DND-41 (cell line): ENCODE results near the gene CCNY.

Experiments used
- ATAC-seq: fragments of 200-7000 bp; cut with Tn5 transposase; 3 replicates; pipeline ENCODE4 v1.9.1; 2021; ENCODE audit warnings: low read depth; ENCODE audit not compliant: insufficient read depth
- DNase-seq: peaks from one replicate; pipeline ENCODE4 v3.0.0-alpha.2; 2020
- H2AFZ ChIP-seq: 2 replicates; pipeline ENCODE4 v1.6.0; 2012; ENCODE audit warnings: low read depth, low read length
- H3K27ac ChIP-seq: 2 replicates; pipeline ENCODE4 v1.5.1; 2012; ENCODE audit warnings: low read length, inconsistent platforms
- H3K27me3 ChIP-seq: fragments of 200-600 bp; sonication (generic); 2 replicates; pipeline ENCODE4 v1.6.0; 2012; ENCODE audit warnings: low read length, mild to moderate bottlenecking, inconsistent platforms; ENCODE audit not compliant: insufficient read depth, poor library complexity
- H3K36me3 ChIP-seq: 2 replicates; pipeline ENCODE4 v1.5.1; 2012; ENCODE audit warnings: low read length, inconsistent platforms; ENCODE audit not compliant: insufficient read depth
- H3K4me1 ChIP-seq: 2 replicates; pipeline ENCODE4 v1.5.1; 2012; ENCODE audit warnings: mild to moderate bottlenecking, low read length; ENCODE audit not compliant: insufficient read depth
- H3K4me2 ChIP-seq: 2 replicates; pipeline ENCODE4 v1.6.0; 2012; ENCODE audit warnings: mild to moderate bottlenecking, moderate library complexity, low read length, inconsistent platforms; ENCODE audit not compliant: insufficient read depth
- H3K4me3 ChIP-seq, 2 experiments: fragments of 200-600 bp in 1 of 2; shearing (Covaris generic) in 1 of 2; 2 replicates each; pipeline ENCODE4 v1.5.1; 2012 to 2016; ENCODE audit warnings: inconsistent platforms in 2 of 2, low read length in 2 of 2, mild to moderate bottlenecking in 2 of 2, low read depth in 1 of 2, moderate library complexity in 1 of 2
- H3K79me2 ChIP-seq: 2 replicates; pipeline ENCODE4 v1.6.0; 2012; ENCODE audit warnings: low read length, inconsistent platforms; ENCODE audit not compliant: insufficient read depth
- H3K9ac ChIP-seq: 2 replicates; pipeline ENCODE4 v1.6.0; 2012; ENCODE audit warnings: low read depth, mild to moderate bottlenecking, inconsistent platforms, low read length, moderate library complexity
- H3K9me3 ChIP-seq: 2 replicates; pipeline ENCODE4 v1.5.1; 2012; ENCODE audit warnings: low read length, moderate library complexity, mild to moderate bottlenecking, inconsistent platforms; ENCODE audit not compliant: insufficient read depth, severe bottlenecking
- H4K20me1 ChIP-seq: 2 replicates; pipeline ENCODE4 v1.6.0; 2012; ENCODE audit warnings: low read length; ENCODE audit not compliant: insufficient read depth
- EZH2 ChIP-seq: IDR thresholded peaks from 3 replicates; pipeline ENCODE4 v1.6.1; 2012; ENCODE audit warnings: borderline replicate concordance, low read depth, mild to moderate bottlenecking, moderate library complexity, low read length, inconsistent platforms; ENCODE audit not compliant: severe bottlenecking
- TF ChIP-seq, protein P1 (sequence below): IDR thresholded peaks from 2 replicates; pipeline ENCODE4 v1.5.1; 2012; ENCODE audit warnings: borderline replicate concordance, low read length, moderate library complexity, mild to moderate bottlenecking; ENCODE audit not compliant: poor library complexity, severe bottlenecking; ENCODE audit errors: extremely low read depth

Gene CCNY

DNA sequence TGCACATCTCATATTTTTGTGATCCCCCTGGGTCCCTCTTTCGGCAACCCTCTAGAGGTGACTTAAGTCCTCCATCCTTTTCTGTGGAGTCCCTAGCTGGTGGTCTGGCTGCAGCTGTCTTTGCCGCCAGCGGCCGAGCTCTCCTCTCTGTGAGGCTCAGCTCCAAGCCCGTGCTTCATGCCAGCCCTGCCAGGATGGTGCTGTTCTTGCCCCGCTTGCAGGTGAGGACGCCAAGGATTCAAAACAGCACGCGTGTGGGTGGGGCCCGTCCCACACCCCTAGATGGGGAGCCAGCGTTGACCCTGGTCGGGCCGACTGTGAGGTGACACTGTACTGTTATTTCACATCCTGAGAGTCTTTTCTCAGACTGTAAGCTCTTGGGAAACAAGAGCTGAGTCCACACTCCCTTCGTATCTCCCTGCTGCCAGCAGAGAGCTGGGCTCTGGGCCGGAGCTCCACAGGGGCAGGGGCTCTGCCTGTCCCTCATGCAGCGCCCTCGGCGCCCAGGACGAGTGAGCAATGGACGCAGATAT is 232.2 kb downstream of the CCNY start:
- Histone ChIP-seq H3K36me3 (peaks cover 36% of the 10 kb centered on the region), H3K9ac (no peak overlapping the region), H3K4me3 (no peak overlapping the region), H4K20me1 (peaks cover 3% of the 10 kb centered on the region; the same call in 1 of the 2 replicates), H3K4me1 (peaks cover 9% of the 10 kb centered on the region), H3K79me2 (no peaks in the 10 kb centered on the region), H3K27me3 (no peaks in the 10 kb centered on the region), H3K4me2 (no peak overlapping the region), H3K9me3 (no peaks in the 10 kb centered on the region), H3K27ac (no peak overlapping the region), H2AFZ (no peak overlapping the region)
- TF ChIP-seq, protein P1, sequence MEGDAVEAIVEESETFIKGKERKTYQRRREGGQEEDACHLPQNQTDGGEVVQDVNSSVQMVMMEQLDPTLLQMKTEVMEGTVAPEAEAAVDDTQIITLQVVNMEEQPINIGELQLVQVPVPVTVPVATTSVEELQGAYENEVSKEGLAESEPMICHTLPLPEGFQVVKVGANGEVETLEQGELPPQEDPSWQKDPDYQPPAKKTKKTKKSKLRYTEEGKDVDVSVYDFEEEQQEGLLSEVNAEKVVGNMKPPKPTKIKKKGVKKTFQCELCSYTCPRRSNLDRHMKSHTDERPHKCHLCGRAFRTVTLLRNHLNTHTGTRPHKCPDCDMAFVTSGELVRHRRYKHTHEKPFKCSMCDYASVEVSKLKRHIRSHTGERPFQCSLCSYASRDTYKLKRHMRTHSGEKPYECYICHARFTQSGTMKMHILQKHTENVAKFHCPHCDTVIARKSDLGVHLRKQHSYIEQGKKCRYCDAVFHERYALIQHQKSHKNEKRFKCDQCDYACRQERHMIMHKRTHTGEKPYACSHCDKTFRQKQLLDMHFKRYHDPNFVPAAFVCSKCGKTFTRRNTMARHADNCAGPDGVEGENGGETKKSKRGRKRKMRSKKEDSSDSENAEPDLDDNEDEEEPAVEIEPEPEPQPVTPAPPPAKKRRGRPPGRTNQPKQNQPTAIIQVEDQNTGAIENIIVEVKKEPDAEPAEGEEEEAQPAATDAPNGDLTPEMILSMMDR = no peak
- TF ChIP-seq EZH2 = no peak
- no peak for ATAC-seq
- DNase-seq = no peak

DNA sequence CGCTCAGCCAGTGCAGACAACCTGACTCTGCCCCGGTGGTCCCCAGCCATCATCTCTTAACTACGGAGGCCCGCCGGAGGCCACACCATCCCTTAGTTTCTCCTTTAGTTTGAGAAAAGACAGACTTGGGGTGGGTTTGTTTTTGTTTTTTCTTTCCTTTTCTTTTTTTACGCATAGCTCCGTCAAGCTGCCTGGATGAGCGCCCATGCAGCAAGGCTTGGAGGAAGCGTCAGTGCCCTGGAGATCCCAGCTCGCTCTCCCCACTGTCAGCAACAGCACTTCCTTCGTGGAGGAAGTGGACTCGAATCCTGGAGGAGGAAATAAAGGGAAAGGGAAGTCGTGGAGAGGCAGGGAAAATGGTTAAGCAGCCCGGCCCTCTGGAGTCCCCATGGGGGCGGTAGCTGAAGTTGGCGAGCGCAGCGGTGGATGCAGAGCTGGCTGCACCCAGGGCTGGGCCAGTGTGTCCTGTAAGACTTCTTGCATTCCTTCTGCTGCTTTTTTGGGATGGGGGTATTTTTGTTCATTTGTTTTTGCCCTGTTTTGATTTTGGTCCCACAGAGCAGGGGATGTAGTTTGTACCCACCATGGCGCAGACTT is 232.9 kb downstream of the CCNY start:
- no peak for ATAC-seq
- no peak for DNase-seq
- no peak overlapping the region for H3K27ac ChIP-seq
- H3K79me2 ChIP-seq = no peaks in the 10 kb centered on the region
- peaks cover 8% of the 10 kb centered on the region for H3K4me1 ChIP-seq
- no peak overlapping the region for H3K9ac ChIP-seq
- H4K20me1 ChIP-seq = peaks cover 3% of the 10 kb centered on the region; the same call in 1 of the 2 replicates
- H3K9me3 ChIP-seq = no peaks in the 10 kb centered on the region
- H3K4me3 ChIP-seq = no peak overlapping the region
- no peak overlapping the region for H2AFZ ChIP-seq
- H3K4me2 ChIP-seq = no peak overlapping the region
- no peaks in the 10 kb centered on the region for H3K27me3 ChIP-seq
- TF ChIP-seq EZH2 = no peak
- TF ChIP-seq, protein P1 = no peak
- peaks cover 32% of the 10 kb centered on the region for H3K36me3 ChIP-seq

DNA sequence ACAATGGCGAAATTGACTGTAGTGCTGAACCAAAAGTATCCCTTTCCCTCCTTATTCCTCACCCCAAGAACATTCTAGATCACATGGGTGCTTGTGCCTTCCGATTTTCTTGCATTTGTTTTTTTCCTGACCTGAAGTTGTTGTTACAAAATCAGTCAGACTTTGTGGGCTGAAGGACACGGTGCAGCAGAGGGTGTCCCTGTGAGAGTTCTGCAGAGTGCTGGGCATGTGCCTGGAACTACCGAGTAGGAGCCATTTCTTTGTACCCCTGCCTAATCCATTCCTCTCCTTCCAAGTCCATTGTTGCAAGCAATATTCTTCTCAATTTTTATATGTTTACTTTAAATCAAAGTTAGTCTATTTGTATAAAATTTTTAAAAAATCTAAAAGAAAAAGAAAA is 233.5 kb downstream of the CCNY start:
- Histone ChIP-seq H3K4me3 (no peak overlapping the region), H3K4me1 (peaks cover 2% of the 10 kb centered on the region; the same call in 1 of the 2 replicates), H3K27ac (no peak overlapping the region), H3K36me3 (peaks cover 36% of the 10 kb centered on the region), H3K9ac (no peak overlapping the region), H3K9me3 (no peaks in the 10 kb centered on the region), H2AFZ (no peak overlapping the region), H3K4me2 (no peak overlapping the region), H3K79me2 (no peaks in the 10 kb centered on the region), H4K20me1 (no peaks in the 10 kb centered on the region), H3K27me3 (no peaks in the 10 kb centered on the region)
- DNase-seq (no peak), ATAC-seq (no peak)
- TF ChIP-seq, protein P1 = no peak
- no peak for TF ChIP-seq EZH2
